Astrocyte of the spinal cord (primary cell): ENCODE results near the gene ARL13B.
"Not testable (repeated sequence)": the region's sequence is repeated elsewhere in the genome, so short reads cannot be mapped to it uniquely, and the experiment has no call there.

Experiments
- DNase-seq: peaks from one replicate; pipeline ENCODE4 v3.0.0; 2011; ENCODE audit warnings: low read depth, low spot score
- H3K4me3 ChIP-seq: 2 replicates; pipeline ENCODE4 v1.5.1; 2011; ENCODE audit warnings: low read depth, mild to moderate bottlenecking, low read length, moderate library complexity
- in situ Hi-C: cut with HindIII; loops from 2 replicates; pipeline ENCODE4 v1.10.0; 2017; ENCODE audit warnings: low sequenced_read_pairs
- TF ChIP-seq, protein P1 (sequence below): IDR thresholded peaks from 2 replicates; pipeline ENCODE4 v1.5.1; 2012; ENCODE audit warnings: low read depth, mild to moderate bottlenecking, low read length, inconsistent platforms

The ARL13B gene

DNA sequence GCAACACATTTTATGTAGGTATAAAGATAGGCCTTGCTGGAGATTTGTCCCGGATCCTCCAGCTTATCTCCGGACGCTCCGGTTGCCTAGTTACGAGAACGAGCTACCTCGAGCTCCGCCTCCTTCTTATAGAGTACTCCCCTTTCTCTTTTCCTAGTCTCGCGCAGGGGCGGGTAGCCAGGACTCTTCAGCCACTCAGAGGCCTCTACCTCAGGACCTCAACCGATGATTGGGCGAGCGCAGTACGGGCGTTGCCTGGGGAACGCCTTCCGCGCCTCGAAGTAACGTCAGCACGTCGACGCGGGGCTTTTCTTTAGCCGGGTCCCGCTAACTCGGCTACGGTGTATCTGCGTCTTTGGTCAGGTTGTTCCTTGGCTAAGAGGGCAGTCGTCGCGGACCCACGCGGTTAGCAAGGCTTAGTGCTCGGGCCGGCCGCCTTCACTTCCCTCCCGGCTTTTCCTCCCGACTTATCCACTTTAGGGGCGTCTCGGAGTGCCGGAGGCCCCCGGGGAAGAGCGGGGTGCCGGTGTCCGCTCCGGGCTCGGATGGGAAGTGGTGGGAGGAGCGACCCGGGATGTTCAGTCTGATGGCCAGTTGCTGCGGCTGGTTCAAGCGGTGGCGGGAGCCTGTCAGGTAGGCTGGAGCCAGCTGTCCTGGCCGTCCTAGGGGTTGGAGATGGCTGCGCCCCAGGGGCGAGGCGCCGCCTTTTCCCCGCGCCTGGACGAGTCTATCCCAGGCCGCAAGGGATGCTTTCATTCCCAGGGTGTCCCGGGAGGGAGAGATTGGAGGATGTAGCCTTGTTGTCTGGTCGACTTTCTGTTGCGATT lies at the start of gene ARL13B:
Gene ARL13B, plus strand, starts transcription at position 306 of the 827 bp plus-strand sequence. Its CDS starts 269 bp downstream, at position 575.
- H3K4me3 ChIP-seq, result peak within 1 kb of the TSS; percentile 84
- in situ Hi-C loops, result no loop called here
- TF ChIP-seq, protein P1, sequence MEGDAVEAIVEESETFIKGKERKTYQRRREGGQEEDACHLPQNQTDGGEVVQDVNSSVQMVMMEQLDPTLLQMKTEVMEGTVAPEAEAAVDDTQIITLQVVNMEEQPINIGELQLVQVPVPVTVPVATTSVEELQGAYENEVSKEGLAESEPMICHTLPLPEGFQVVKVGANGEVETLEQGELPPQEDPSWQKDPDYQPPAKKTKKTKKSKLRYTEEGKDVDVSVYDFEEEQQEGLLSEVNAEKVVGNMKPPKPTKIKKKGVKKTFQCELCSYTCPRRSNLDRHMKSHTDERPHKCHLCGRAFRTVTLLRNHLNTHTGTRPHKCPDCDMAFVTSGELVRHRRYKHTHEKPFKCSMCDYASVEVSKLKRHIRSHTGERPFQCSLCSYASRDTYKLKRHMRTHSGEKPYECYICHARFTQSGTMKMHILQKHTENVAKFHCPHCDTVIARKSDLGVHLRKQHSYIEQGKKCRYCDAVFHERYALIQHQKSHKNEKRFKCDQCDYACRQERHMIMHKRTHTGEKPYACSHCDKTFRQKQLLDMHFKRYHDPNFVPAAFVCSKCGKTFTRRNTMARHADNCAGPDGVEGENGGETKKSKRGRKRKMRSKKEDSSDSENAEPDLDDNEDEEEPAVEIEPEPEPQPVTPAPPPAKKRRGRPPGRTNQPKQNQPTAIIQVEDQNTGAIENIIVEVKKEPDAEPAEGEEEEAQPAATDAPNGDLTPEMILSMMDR, result no peak
- peak; percentile 99 for DNase-seq

DNA sequence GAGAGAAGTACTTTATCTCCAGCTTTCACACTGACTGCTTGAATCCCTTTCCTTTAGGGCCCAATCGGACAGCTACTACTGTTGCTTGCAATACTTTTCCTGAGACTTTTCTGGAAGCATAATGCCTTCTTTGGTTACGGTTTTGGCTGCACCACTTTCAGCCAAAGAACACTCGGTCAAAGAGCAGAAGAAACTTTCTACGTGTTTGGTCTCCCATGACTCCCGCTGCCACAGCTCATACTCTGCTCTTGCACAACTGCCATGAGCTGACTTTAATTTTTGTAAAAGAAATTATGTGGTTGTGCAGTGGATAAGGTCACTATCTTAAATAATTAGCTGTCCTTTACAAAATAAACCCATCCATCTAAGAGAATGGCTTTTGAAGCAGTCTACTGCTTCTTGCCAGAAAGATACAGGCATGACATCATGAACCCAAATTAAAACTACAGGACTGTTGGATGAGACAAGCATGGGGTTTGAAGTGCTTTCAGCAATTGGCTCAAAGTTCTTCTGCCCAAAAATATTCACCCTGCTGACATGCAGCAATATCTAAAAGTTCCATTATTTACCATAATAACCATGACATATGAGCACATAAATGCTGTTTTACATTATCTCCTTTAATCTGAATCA lies 48.2 kb upstream of the ARL13B start:
- no peak for DNase-seq
- in situ Hi-C loops, result no loop called here
- TF ChIP-seq, protein P1, result no peak
- H3K4me3 ChIP-seq, result no peak overlapping the region

DNA sequence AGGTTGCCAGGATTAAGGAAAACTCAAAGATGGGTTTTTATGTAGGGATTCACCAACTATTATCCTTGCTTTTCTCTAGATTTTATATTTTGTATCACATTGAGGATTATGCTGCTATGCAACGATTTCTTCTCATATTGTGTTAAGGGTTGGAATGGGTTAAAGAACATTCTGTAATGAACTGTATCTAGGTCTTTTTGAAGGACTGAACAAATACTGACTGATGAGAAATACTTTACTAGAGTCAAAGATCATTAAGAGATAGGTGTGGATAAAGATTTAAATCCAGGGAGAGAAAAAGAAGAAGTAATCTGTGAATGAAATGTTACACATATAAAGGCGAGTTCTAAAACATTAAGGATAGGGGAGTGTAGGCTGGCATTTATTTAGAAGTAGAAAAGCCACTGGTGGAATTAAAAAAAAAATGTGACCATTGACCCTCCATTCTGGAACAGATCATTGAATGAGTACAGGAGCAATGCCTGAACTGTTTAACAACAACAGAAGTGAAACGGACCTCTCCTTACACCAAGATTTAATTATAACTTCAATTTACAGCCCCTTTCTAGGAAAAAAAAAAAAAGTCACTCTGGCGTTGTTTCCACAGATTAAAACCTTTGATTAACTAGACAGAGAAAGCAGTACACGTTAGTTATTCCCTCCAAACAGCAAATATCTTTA lies 45.4 kb upstream of the ARL13B start:
- H3K4me3 ChIP-seq, result no peak overlapping the region
- no peak for DNase-seq
- TF ChIP-seq, protein P1, result no peak
- in situ Hi-C loops, result no loop called here

DNA sequence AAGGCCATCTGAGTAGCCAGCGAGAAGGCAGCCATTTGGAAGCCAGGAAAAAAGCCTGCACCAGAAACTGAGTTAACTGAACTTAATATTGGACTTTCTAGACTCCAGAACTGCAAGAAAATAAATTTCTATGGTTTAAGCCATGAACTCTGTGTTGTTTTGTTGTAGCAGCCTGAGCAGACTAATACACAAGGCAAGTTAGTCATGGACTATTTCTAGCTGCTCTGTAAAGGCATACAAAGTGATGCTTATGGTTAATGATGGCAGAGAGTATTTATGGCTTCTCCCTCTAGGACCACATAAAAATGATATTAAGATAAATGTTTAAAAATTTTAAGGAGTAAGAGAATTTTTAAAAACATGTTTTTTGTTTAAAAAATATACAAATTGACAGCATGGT lies 43.4 kb upstream of the ARL13B start:
- TF ChIP-seq, protein P1, result no peak
- no peak for DNase-seq
- in situ Hi-C loops, result no loop called here
- no peak overlapping the region for H3K4me3 ChIP-seq

DNA sequence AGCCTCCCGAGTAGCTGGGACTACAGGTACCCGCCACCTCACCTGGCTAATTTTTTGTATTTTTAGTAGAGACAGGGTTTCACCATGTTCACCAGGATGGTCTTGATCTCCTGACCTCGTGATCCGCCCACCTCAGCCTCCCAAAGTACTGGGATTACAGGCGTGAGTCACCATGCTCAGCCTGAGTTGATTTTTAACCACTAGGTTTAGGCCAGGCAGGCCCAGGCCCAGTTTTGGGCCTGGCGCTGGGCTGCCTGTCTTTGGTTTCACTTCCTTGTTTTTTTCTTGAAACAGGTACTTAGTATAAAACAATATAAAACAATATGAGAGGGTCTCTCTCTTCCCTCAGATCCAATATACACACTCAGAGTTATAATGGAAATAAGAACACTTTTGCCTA lies 42.5 kb upstream of the ARL13B start:
- DNase-seq, in situ Hi-C loops, H3K4me3 ChIP-seq: not testable (repeated sequence)

DNA sequence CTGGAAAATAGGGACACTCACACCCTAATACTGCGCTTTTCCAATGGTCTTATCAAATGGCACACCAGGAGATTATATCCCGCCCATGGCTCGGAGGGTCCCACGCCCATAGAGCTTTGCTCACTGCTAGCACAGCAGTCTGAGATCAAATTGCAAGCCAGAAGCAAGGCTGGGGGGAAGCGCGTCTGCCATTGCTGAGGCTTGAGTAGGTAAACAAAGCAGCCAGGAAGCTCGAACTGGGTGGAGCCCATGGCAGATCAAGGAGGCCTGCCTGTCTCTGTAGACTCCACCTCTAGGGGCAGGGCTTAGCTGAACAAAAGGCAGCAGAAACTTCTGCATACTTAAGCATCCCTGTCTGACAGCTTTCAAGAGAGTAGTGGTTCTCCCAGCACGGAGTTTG lies 30.0 kb upstream of the ARL13B start:
- in situ Hi-C loops, DNase-seq, H3K4me3 ChIP-seq: not testable (repeated sequence)

DNA sequence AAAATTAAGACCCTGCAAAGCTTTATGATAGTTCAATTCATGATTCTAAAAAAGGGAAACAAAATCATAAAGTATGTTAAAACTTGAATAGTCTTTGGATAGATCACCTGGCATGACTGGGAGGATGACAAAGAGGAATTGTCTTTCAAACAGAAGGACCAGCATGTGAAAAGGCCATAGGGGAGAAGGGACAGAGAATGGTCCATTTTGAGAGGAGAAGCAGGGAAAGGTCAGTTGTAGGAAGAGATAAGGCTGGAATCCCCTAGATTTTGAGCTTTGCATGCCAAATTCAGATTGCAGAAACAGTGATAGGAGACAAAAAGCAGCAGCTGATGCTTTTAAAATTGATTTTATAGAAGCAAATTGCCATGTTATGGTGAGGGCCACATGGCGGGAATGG lies 18.9 kb upstream of the ARL13B start:
- TF ChIP-seq, protein P1, result no peak
- H3K4me3 ChIP-seq, result no peak overlapping the region
- in situ Hi-C loops, result no loop called here
- no peak for DNase-seq
